Spleen (tissue), 11 donors: ENCODE measurements around the gene NME3. TPM values are rescaled to one million over a fixed set of nuclear protein-coding genes. Genes with fewer than 3 reads are reported as not detected.

ENCODE experiments used
- DNase-seq: peaks from one replicate; pipeline ENCODE4 v3.0.0-alpha.2; 2020
- H3K27ac ChIP-seq, 8 donors: fragments of 200-600 bp; sonication (generic) in 7 of 8; 1 replicate in 4 of 8; 2 replicates in 4 of 8; pipeline versions ENCODE4 v1.5.0 to v1.8.0; 2016 to 2021; ENCODE audit warnings: inconsistent platforms in 4 of 8, mild to moderate bottlenecking in 4 of 8, moderate library complexity in 1 of 8
- H3K27me3 ChIP-seq, 7 donors: fragments of 200-600 bp; sonication (generic) in 6 of 7; replicated peaks in 1 of 7; 1 replicate in 4 of 7; 2 replicates in 3 of 7; pipeline versions ENCODE4 v1.5.0 to v1.8.0; 2016 to 2021; ENCODE audit warnings: inconsistent platforms in 3 of 7, mild to moderate bottlenecking in 1 of 7
- H3K36me3 ChIP-seq, 6 donors: fragments of 200-600 bp; sonication (generic) in 5 of 6; 1 replicate in 4 of 6; 2 replicates in 2 of 6; pipeline versions ENCODE4 v1.5.0 to v1.8.0; 2016 to 2021; ENCODE audit warnings: inconsistent platforms in 2 of 6
- H3K4me1 ChIP-seq, 6 donors: fragments of 200-600 bp; sonication (generic) in 5 of 6; 1 replicate in 3 of 6; 2 replicates in 3 of 6; pipeline versions ENCODE4 v1.5.0 to v1.8.0; 2016 to 2021; ENCODE audit warnings: inconsistent platforms in 3 of 6
- H3K4me3 ChIP-seq, 8 donors: fragments of 200-600 bp; sonication (generic) in 7 of 8; 1 replicate in 4 of 8; 2 replicates in 4 of 8; pipeline versions ENCODE4 v1.5.0 to v1.8.0; 2016 to 2021; ENCODE audit warnings: inconsistent platforms in 4 of 8, mild to moderate bottlenecking in 4 of 8, moderate library complexity in 2 of 8
- H3K9me3 ChIP-seq, 8 donors: fragments of 200-600 bp; sonication (generic) in 7 of 8; 1 replicate in 4 of 8; 2 replicates in 4 of 8; pipeline versions ENCODE4 v1.5.0 to v1.8.0; 2016 to 2021; ENCODE audit warnings: inconsistent platforms in 4 of 8
- CTCF ChIP-seq, 11 experiments: fragments of 200-600 bp in 7 of 11; fragments of 450-650 bp in 4 of 11; sonication (generic) in 4 of 11; IDR thresholded peaks in 8 of 11; conservative IDR thresholded peaks in 3 of 11; 1 replicate in 7 of 11; 2 replicates in 4 of 11; pipeline versions ENCODE4 v1.4.0 to v1.8.0; 2016 to 2021; ENCODE audit warnings: antibody characterized with exemption in 11 of 11, inconsistent platforms in 4 of 11, mild to moderate bottlenecking in 1 of 11
- POLR2A ChIP-seq, 3 donors: fragments of 450-650 bp; IDR thresholded peaks; one replicate each; pipeline ENCODE4 v1.5.1; 2017; ENCODE audit warnings: antibody characterized with exemption in 3 of 3, mild to moderate bottlenecking in 1 of 3
- POLR2AphosphoS5 ChIP-seq, 3 donors: sonication (generic); formaldehyde crosslinking; IDR thresholded peaks; one replicate each; pipeline ENCODE4 v1.5.1; 2017; ENCODE audit warnings: antibody characterized with exemption in 3 of 3
- WGBS, 5 donors: extraction: QIAGEN DNeasy Blood & Tissue Kit in 3 of 5; methylation state at CpG; one replicate each; pipeline versions ENCODE4 v1.1.5 to v1.1.7; 2013 to 2018; 5-methylcytosine and 5-hydroxymethylcytosine counted together
- intact Hi-C: fragments of 100-400 bp; cut with DNase I; formaldehyde crosslinking; loops from one replicate; pipeline ENCODE4 v1.15.0; 2023; ENCODE audit warnings: low total_unique reads
- polyA plus RNA-seq, 3 donors: library from polyadenylated mRNA; stranded (reverse); fragments of 200-250 nt; gene quantifications; one replicate each; pipeline ENCODE4 v1.2.1, GENCODE V29; 2013
- total RNA-seq, 7 donors: library from RNA; depleted of rRNA in 3 of 7; stranded (reverse); fragments of >200 nt in 3 of 7; fragmentation: NEBNext Ultra II Directional in 4 of 7; extraction: Animal tissue kit (Norgen Biotek cat#: 25700) in 4 of 7; gene quantifications; one replicate each; pipeline versions ENCODE4 v1.1.0 to v1.2.1, GENCODE V29; 2016 to 2021
- donor health status: healthy with polysubstance abuse.
- donor health status: DM: no; HTN: no; CAD: no; lungs with moderate emphysema.
- donor health status: DM: no; HTN: no; CAD: no.
- donor health status: Bipolar disorder and iron deficiency.
- donor health status: healthy.
- donor health status: DM: no; HTN: no; CAD: no.
- donor health status: DM: yes; HTN: yes; CAD: no.

Gene NME3
- total and polyA plus RNA-seq, 10 donors = 51.0 to 283 (median 76.9) TPM

DNA sequence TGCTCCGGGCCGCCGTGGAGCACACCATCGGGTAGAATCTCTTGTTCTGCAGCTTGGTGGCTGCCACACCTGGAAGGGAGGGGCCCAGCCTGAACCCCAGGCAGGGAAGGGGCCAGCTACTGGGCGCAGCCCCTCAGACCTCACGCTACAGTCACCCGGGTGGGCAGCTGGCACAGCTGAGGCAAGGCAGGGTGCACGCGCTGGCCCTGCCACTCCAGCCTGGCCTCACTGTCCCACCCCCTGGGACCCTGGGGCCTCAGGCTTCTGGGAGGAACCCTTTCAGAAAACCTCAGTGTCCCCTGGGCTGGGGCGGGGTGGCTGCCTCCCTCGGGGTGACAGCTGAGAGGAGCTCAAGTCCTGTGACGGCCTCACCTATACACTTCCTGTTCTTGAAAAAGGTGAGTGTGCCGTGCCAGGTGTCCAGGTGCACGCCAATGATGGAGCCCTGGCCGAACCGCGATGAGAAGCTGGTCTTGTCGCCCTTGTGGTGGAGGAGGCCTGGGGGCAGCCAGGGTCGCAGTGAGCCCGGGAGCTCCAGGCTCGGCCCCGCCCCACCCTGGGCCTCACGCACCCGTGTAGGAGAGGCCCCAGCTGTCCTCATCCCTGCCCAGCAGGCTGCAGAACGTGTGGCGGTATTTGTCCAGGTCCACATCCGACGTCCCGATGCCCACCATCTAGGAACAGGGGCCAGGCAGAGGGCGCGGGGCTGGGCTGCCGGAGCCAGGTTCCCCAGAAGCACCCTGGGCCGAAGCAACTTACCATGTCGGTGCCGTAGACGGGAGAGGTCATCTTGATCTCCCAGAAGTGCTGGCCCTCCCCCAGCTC lies 6.2 kb upstream of the NME3 start:
- 76 to 89% (median 85%) methylated on average over 19 to 36 of the region's 36 CpGs for WGBS, 5 donors
- no peak overlapping the region for H3K4me3 ChIP-seq
- DNase-seq = no peak
- intact Hi-C loops = no loop called here
- H3K27me3 ChIP-seq = no peaks in the 10 kb centered on the region
- no peak for TF ChIP-seq POLR2A (IDR thresholded peaks at IDR 0.05)
- peak; percentile 5 to 64 (median 21) for TF ChIP-seq POLR2AphosphoS5 (IDR thresholded peaks at IDR 0.05)
- no peak for TF ChIP-seq CTCF (IDR thresholded peaks at IDR 0.05 in 8 of 11, conservative IDR thresholded peaks at IDR 0.05 in 3 of 11)
- H3K36me3 ChIP-seq = peaks cover 0 to 65% (median 36%) of the 10 kb centered on the region in 6 donors
- H3K9me3 ChIP-seq = no peaks in the 10 kb centered on the region
- peaks cover 29 to 87% (median 41%) of the 10 kb centered on the region in 6 donors for H3K4me1 ChIP-seq
- H3K27ac ChIP-seq = no peak overlapping the region

DNA sequence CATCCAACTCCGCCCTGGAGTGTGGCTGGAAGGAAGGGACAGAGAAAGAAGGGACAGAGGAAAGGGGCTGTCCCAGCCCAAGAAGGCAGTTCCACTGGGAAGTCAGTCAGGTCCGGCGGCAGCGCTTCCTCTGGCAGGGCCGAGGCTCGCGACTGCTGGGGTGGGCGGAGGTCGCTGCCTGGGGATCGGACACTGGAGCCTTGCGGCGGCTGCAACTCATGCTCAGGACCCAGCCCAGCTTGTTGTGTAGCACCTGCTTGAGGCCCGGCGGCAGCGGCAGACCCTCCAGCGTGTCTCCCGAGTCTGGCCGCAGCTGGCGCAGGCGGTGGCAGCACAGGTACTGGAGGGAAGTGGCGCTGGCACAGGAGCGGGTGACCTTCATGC lies 5.6 kb upstream of the NME3 start:
- H3K4me3 ChIP-seq = no peak overlapping the region
- no peaks in the 10 kb centered on the region for H3K9me3 ChIP-seq
- H3K4me1 ChIP-seq = peaks cover 30 to 93% (median 46%) of the 10 kb centered on the region in 6 donors
- TF ChIP-seq CTCF (IDR thresholded peaks at IDR 0.05 in 8 of 11, conservative IDR thresholded peaks at IDR 0.05 in 3 of 11) (no peak), POLR2AphosphoS5 (IDR thresholded peaks at IDR 0.05) (peak in 2 of 3 donors; percentile 30 to 41)
- no peaks in the 10 kb centered on the region for H3K27me3 ChIP-seq
- H3K36me3 ChIP-seq = peaks cover 0 to 65% (median 36%) of the 10 kb centered on the region in 6 donors
- no peak overlapping the region for H3K27ac ChIP-seq
- no peak for DNase-seq
- WGBS, 5 donors = 88 to 94% (median 93%) methylated on average over 16 to 22 of the region's 22 CpGs
- intact Hi-C loops = no loop called here

DNA sequence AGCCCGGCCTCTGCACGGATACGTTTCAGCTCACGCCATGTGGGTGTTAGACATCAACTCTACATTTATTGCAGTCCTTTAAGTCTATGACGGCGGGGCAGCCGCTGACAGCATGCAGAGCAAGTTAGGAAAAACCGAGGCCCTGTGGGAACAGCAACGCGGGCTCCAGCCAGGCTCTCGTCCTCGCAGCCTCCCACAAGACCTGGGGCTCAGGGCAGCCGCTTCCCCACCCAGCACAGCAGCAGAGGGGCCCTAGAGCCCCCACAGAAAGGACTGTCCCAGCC lies 5.3 kb upstream of the NME3 start:
- Histone ChIP-seq H3K27me3 (no peaks in the 10 kb centered on the region), H3K4me3 (no peak overlapping the region), H3K36me3 (peaks cover 0 to 65% (median 36%) of the 10 kb centered on the region in 6 donors), H3K4me1 (peaks cover 32 to 93% (median 46%) of the 10 kb centered on the region in 6 donors), H3K27ac (no peak overlapping the region), H3K9me3 (no peaks in the 10 kb centered on the region)
- intact Hi-C loops = no loop called here
- peak; percentile 2 to 38 (median 5) for TF ChIP-seq POLR2AphosphoS5 (IDR thresholded peaks at IDR 0.05)
- TF ChIP-seq CTCF (IDR thresholded peaks at IDR 0.05 in 8 of 11, conservative IDR thresholded peaks at IDR 0.05 in 3 of 11) = no peak
- WGBS, 5 donors = 89 to 95% (median 90%) methylated on average over 7 to 13 of the region's 13 CpGs
- no peak for DNase-seq

GRCh38 chr16:1775846-1776671 lies 4.7 kb upstream of the NME3 start:
- Histone ChIP-seq H3K27me3 (no peaks in the 10 kb centered on the region), H3K4me3 (no peak overlapping the region), H3K27ac (no peak overlapping the region), H3K36me3 (peaks cover 0 to 64% (median 36%) of the 10 kb centered on the region in 6 donors), H3K9me3 (no peaks in the 10 kb centered on the region), H3K4me1 (peaks cover 27 to 91% (median 41%) of the 10 kb centered on the region in 6 donors)
- 73 to 88% (median 86%) methylated on average over 13 to 28 of the region's 28 CpGs for WGBS, 5 donors
- intact Hi-C loops = no loop called here
- DNase-seq = no peak
- peak; percentile 4 to 69 (median 25) for TF ChIP-seq POLR2AphosphoS5 (IDR thresholded peaks at IDR 0.05)
- TF ChIP-seq POLR2A (IDR thresholded peaks at IDR 0.05) = no peak
- no peak for TF ChIP-seq CTCF (IDR thresholded peaks at IDR 0.05 in 8 of 11, conservative IDR thresholded peaks at IDR 0.05 in 3 of 11)
